HG02870 (cell line): ENCODE measurements around the gene PTPRA.
"Not testable (repeated sequence)": the region's sequence is repeated elsewhere in the genome, so short reads cannot be mapped to it uniquely, and the experiment has no call there.

Experiments used
- ATAC-seq: cut with Tn5 transposase; IDR thresholded peaks from one replicate; pipeline ENCODE4 v1.9.1; 2021; ENCODE audit warnings: mild to moderate bottlenecking, moderate library complexity; ENCODE audit not compliant: unreplicated experiment

The PTPRA gene

GRCh38 chr20:3071610-3072529 is 198.6 kb downstream of the PTPRA start, which contains the start of gene OXT:
Gene OXT (plus strand): TSS chr20:3071620. CDS start chr20:3071656, 36 bp downstream.
- no peak for ATAC-seq

- ATAC-seq, result no peak
These were observed 199.4 kb downstream of the PTPRA start for GRCh38 chr20:3072530-3073250.

- ATAC-seq, result not testable (repeated sequence)
These were observed 200.0 kb downstream of the PTPRA start for GRCh38 chr20:3073251-3073643.

- no peak for ATAC-seq
These were observed 201.5 kb downstream of the PTPRA start for GRCh38 chr20:3074812-3075211.

GRCh38 chr20:3075315-3075714 is 202.0 kb downstream of the PTPRA start:
- not testable (repeated sequence) for ATAC-seq

- no peak for ATAC-seq
These were observed 204.4 kb downstream of the PTPRA start for GRCh38 chr20:3077618-3078134.

- ATAC-seq, result no peak
These were observed 207.7 kb downstream of the PTPRA start for GRCh38 chr20:3080939-3081388.

GRCh38 chr20:3081641-3082040 is 208.4 kb downstream of the PTPRA start:
- no peak for ATAC-seq

- no peak for ATAC-seq
These were observed 209.1 kb downstream of the PTPRA start for GRCh38 chr20:3082306-3082951.

- ATAC-seq, result no peak
These were observed 210.0 kb downstream of the PTPRA start for GRCh38 chr20:3082955-3083952.

- no peak for ATAC-seq
These were observed 211.2 kb downstream of the PTPRA start, which contains the start of gene AVP for GRCh38 chr20:3084283-3084985. Gene AVP (minus strand): TSS chr20:3084724. CDS start chr20:3084674, 50 bp downstream.

GRCh38 chr20:3084986-3085360 is 211.7 kb downstream of the PTPRA start:
- ATAC-seq, result no peak

- ATAC-seq, result no peak
These were observed 212.3 kb downstream of the PTPRA start for GRCh38 chr20:3085571-3086072.

- ATAC-seq, result no peak
These were observed 214.8 kb downstream of the PTPRA start for GRCh38 chr20:3088031-3088430.
